GM19324 (cell line): Measurements from ENCODE around the gene NUFIP2.
"Not testable (repeated sequence)": the region's sequence is repeated elsewhere in the genome, so short reads cannot be mapped to it uniquely, and the experiment has no call there.

Experiments used
- ATAC-seq: cut with Tn5 transposase; IDR thresholded peaks from one replicate; pipeline ENCODE4 v1.9.1; 2021; ENCODE audit warnings: mild to moderate bottlenecking, moderate library complexity; ENCODE audit not compliant: unreplicated experiment, low FRiP score

NUFIP2 gene

GRCh38 chr17:29279397-29280070, 14.4 kb downstream of the NUFIP2 start:
- ATAC-seq: no peak

- no peak for ATAC-seq
Measured at GRCh38 chr17:29278692-29279091, 15.3 kb downstream of the NUFIP2 start.

GRCh38 chr17:29273924-29274323, 20.0 kb downstream of the NUFIP2 start:
- no peak for ATAC-seq

- ATAC-seq: not testable (repeated sequence)
Measured at GRCh38 chr17:29271980-29272379, 22.0 kb downstream of the NUFIP2 start.

- no peak for ATAC-seq
Measured at GRCh38 chr17:29263916-29264315, 30.0 kb downstream of the NUFIP2 start.

GRCh38 chr17:29257756-29258155, 36.2 kb downstream of the NUFIP2 start:
- no peak for ATAC-seq

- ATAC-seq: no peak
Measured at GRCh38 chr17:29256735-29257466, 37.0 kb downstream of the NUFIP2 start.

- ATAC-seq: no peak
Measured at GRCh38 chr17:29255926-29256522, 37.9 kb downstream of the NUFIP2 start.

- no peak for ATAC-seq
Measured at GRCh38 chr17:29253037-29253436, 40.9 kb downstream of the NUFIP2 start.

- ATAC-seq: no peak
Measured at GRCh38 chr17:29252101-29252791, 41.7 kb downstream of the NUFIP2 start.

- no peak for ATAC-seq
Measured at GRCh38 chr17:29251184-29251583, 42.8 kb downstream of the NUFIP2 start.

- no peak for ATAC-seq
Measured at GRCh38 chr17:29250666-29251065, 43.3 kb downstream of the NUFIP2 start.

- no peak for ATAC-seq
Measured at GRCh38 chr17:29248845-29249244, 45.1 kb downstream of the NUFIP2 start.

- ATAC-seq: no peak
Measured at GRCh38 chr17:29247219-29247618, 46.7 kb downstream of the NUFIP2 start.

GRCh38 chr17:29246628-29247027, 47.3 kb downstream of the NUFIP2 start, which contains the start of gene CRYBA1:
CRYBA1 (plus strand) TSS chr17:29246859; CDS start chr17:29246864, 5 bp downstream.
- no peak for ATAC-seq

GRCh38 chr17:29245401-29245800, 48.5 kb downstream of the NUFIP2 start:
- ATAC-seq: no peak

- ATAC-seq: no peak
Measured at GRCh38 chr17:29243792-29244191, 50.2 kb downstream of the NUFIP2 start.

- ATAC-seq: no peak
Measured at GRCh38 chr17:29242790-29243189, 51.2 kb downstream of the NUFIP2 start.

GRCh38 chr17:29242051-29242450, 51.9 kb downstream of the NUFIP2 start:
- ATAC-seq: no peak

- no peak for ATAC-seq
Measured at GRCh38 chr17:29240968-29241963, 52.7 kb downstream of the NUFIP2 start.
